KBM-7 (cell line): ENCODE data around the gene ABI3.
"Not testable (repeated sequence)": the region's sequence is repeated elsewhere in the genome, so short reads cannot be mapped to it uniquely, and the experiment has no call there.

Experiments
- DNase-seq: peaks from one replicate; pipeline ENCODE4 v3.0.0-alpha.2; 2015
- in situ Hi-C: fragments of 300-500 bp; cut with MboI; formaldehyde crosslinking; loops from 2 replicates; pipeline ENCODE4 v1.14.3; 2020; ENCODE audit warnings: low sequenced_read_pairs, low pct_unique_long_range_greater_than_20kb, mixed read lengths

The ABI3 gene

DNA sequence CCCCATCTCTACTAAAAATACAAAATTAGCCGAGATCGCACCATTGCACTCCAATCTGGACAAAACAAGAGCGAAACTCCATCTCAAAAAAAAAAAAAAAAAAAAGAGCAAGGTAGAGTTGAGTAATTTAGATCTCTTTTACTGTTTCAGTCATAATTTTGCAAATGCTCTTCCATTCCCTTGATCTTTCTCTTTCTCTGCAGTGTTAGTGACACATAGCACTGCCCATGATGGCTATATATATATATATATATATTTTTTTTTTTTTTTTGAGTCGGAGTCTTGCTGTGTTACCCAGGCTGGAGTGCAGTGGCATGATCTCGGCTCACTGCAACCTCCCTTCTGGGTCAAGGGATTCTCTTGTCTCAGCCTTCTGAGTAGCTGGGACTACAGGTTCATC lies 32.3 kb downstream of the ABI3 start:
- in situ Hi-C loops = no loop called here
- no peak for DNase-seq

DNA sequence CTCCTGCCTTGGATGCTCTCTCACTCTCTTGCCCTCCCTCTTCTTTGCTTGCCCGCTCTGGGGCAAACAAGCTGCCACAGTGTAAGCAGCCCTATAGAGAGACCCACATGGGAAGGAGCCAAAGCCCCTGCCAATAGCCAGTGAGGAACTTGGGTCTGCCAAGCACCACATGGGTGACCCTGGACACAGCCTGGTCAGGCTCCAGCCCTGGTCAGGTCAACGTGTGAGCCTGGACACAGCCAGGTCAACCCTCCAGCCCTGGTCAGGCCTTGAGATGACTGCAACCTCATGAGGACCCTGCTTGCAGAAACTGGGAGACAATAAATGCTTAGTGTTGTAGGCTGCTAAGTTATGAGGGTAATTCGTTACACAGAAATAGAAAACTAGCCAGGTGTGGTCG lies 34.3 kb downstream of the ABI3 start:
- DNase-seq = no peak
- in situ Hi-C loops = no loop called here

DNA sequence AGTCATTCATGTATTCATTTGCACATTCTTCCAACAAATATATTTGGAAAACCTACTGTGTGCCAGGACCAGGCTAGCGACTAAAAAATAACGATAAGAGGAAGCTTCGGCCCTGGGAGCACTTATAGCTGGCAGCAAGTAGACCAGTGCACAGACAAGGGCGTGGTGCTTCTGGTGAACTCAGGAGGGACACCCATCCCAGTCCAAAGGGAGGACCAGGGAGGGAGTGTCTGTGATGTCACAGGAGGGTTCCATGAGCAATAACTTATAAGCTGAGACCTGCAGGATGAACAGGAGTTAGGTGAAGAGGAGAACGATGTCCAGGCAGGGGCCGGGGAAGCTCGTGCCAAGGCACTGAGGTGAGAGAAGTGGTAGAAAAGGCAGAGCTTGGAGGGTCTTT lies 37.4 kb downstream of the ABI3 start:
- no peak for DNase-seq
- in situ Hi-C loops = no loop called here

DNA sequence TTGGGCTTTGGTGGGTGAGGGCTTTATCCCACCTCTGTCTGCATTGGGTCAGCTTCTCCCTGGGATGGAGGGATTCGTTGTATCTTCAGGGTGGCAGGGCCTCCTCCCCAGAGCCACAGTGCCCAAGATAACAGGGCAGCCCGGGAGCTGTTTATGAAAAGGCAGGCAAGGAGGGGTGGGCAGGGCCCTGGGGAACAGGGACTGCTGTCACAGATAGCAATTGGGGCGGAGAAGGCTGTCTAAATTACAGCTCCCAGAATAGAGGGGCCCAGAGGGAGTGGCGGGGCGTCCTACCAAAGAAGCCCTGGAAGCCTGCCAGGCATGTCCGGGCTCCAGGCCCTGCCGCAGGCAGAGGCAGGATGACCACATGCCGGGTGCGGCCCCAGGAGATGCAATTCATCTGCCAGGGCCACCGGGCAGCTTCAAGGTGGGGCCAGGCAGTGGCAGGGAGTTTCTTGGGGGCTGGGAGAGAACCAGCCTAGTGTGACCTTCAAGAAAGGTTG lies 38.8 kb downstream of the ABI3 start:
- no peak for DNase-seq

DNA sequence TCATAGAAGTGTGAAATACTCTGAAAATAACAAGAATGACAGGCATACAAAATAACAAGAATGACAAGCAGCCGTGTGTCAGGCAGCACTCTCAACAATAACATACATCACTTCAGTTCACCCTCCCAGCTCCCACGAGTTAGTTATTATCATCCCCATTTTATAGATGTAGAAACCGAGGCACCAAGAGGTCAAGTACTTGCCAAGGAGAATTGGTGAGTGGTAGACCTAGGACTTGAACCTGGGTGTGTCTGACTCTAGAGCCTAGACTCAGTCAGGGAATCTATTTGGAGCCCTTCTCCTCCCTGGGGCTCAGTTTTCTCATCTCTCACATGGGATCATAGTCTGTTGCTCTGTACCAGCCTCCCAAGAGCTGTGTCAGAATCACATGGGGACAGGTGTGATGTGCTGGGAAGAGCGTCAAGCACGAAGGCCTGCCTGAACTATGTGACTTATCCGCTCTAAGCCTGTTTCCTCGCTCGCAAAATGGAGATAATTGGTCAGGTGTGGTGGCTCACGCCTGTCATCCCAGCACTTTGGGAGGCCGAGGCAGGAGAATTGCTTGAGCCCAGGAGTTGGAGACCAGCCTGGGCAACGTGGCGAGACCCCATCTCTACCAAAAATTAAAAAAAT lies 39.5 kb downstream of the ABI3 start:
- in situ Hi-C loops = no loop called here
- no peak for DNase-seq

More for the DNA sequence above, 38.8 kb downstream of the ABI3 start:
- in situ Hi-C loops = no loop called here

DNA sequence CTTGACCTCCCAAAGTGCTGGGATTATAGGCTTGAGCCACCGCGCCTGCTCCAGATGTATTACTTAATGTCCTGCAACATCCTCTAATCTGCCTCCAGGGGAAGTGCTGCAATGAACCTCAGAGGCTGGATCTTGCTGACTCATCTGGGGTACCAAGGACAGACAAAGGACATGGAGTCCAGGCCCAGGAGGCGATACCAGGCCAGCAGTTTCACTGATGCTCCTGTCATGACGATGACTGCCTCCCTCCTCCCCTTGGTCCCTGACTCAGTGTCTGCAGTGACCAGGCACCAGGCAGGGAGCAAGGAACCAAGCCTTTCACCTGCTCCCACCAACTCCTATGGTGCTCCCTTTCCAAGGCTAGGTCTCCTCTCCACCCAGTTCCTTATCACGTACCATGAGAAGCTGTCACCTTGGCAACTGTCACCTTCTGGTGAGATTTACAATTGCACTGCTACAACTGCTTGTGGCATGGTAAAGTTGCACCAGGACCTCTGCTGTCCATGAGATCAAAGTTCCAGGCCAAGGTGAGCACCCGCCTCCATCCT lies 41.7 kb downstream of the ABI3 start:
- in situ Hi-C loops = no loop called here
- no peak for DNase-seq

DNA sequence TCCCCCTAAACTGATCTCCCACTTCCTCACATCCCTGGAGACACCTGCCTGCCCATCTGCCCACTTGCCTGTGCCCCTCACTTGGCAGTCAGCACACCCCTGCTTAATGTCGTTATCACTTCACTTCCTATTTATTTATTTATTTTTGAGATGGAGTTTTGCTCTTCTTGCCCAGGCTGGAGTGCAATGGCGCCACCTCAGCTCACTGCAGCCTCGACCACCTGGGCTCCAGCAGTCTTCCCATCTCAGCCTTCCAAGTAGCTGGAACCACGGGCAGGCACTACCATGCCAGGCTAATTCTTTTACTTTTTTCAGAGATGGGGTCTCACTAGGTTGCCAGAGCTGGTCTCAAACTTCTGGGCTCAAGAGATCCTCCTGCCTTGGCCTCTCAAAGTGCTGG lies 43.6 kb downstream of the ABI3 start:
- in situ Hi-C loops = no loop called here
- no peak for DNase-seq

DNA sequence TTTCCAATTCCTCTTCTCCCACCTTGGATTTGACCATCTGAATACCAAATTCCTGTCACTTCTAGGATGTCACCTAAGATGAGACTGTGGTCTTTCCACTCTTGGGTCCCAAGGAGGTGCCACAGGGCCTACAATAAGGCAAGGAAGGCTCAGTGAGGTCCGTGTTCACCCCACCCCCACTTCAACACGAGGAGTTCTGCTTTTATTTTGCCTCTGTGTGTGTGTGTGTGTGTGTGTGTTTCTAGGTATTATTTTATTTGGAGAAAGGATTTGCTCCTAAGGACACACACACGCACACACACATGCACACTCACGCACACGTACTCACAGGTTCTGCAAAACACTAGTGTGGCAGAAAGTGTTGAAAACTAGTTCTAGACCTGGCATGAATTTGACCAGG lies 44.6 kb downstream of the ABI3 start:
- in situ Hi-C loops = no loop called here
- DNase-seq = no peak

DNA sequence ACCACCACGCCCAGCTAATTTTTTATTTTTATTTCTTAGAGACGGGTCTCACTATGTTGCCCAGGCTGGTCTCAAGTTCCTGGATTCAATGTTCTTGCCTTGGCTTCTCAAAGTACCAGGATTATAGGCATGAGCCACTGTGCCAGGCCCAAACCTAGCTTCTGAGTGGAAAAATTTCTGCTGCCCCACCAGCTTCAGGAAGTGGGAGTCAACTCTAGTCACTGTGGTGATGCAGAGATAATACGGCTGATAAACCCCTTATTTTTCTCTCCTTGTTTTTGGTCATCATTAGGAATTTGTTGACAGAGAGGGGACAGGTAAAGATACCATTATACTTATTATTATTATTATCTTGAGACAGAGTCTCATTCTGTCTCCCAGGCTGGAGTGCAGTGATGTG lies 47.9 kb downstream of the ABI3 start:
- in situ Hi-C loops = no loop called here
- peak; percentile 16 for DNase-seq

DNA sequence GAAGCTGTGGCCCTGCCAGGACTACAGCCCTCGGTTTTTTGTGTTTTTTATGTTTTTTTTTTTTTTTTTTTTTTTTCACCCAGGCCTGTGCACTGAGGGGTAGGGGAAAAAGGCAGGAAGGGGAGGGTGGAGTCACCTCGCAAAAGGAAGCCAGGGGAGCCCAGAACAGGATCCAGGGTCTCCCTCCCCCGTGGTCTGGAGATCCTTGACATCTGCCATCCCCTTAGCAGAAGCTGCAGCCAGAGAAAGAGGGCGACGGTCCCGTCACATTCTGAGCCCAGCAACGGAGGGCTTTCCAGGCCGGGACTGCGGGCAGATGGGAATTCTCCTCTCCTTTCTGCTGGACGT lies 49.1 kb downstream of the ABI3 start:
- DNase-seq = peak; percentile 48
- in situ Hi-C loops = no loop called here

DNA sequence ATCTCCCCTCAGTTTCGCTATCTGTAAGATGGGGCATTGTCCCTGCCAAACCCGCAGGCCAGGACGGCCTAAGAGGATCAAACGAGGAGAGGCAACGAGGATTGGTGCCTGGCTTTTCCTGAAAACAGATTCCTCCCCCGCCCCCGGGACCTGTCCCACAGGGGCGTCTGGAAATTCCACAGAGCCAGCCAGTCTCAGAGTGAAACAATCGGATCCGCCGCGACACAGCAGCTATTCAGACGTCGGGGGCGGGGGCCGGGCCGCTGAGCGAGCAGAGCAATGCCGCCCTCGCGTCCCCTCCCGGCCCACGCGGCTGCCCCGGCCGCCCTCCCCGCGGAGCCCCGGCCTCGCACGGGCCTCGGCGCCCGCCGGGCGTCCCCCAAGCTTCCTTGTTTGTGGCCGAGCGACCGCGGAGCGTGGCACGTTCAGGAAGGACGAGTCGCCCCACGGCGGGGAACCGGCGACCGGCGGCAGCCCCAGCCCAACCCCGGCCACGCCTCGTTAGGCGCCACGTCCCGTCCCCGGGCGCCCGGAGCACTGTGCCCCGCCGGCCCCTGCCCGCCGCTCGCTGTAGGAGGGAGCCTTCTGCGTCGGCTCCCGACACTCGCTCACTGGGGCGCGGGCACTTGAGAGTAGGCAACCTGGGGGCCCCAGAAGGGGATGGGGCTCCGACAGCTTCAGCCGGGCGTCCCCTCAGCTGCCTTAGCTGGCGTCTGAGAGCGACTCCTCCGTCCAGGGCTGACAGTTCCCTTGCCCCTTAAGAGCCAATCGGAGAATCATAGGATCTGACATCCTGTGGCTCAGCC lies 49.7 kb downstream of the ABI3 start:
- DNase-seq = peak; percentile 73
- in situ Hi-C loops = no loop called here

DNA sequence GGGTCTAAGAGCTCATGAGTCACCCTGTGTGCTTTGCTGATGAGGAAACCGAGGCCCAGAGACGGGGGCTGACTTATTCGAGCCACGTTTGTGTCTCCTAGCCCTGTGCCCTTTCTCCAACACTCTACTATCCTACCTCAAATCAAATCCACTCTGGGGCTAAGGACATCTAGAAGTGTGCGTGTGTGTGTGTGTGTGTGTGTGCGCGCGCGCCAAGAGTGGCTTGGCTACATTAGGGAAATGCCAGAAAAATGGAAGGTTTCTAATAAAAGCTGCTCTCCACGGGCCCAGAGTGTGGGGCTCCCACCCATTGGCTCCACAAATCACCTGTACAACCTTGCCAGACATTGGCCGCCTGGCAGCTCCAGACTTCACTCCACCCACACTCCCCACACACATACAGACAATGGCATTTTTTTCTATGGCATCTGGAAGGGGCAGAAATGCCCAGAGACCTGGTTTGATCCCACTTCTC lies 50.3 kb downstream of the ABI3 start:
- in situ Hi-C loops = no loop called here
- DNase-seq = no peak

DNA sequence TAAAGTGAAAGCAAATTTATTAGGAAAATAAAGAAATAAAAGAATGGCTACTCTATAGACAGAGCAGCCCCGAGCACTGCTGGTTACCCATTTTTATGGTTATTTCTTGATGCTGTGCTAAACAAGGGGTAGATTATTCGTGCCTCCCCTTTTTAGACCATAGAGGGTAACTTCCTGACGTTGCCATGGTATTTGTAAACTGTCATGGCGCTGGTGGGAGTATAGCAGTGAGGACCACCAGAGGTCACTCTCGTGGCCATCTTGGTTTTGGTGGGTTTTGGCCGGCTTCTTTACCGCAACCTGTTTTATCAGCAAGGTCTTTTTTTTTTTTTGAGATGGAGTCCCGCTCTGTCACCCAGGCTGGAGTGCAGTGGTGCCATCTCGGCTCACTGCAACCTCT lies 51.0 kb downstream of the ABI3 start:
- in situ Hi-C loops, DNase-seq: not testable (repeated sequence)

DNA sequence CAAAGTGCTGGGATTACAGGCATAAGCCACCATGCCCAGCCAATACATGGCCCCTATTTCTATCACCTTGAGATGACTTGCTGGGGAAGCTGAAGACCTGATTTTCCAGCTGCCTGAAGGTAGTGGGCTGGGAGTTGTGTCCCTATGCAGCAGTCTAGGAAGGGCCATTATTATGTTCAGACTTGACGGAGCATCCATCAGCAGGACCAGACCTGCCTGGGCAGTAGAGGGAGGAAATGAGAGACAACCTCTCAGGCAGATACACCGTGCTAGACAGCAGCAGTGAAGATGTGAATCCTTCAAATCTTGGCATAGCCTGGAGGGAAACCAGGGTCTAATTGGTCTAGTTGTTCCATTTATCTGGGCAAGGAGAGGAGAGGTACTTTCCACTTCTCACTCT lies 55.7 kb downstream of the ABI3 start:
- in situ Hi-C loops = no loop called here

DNA sequence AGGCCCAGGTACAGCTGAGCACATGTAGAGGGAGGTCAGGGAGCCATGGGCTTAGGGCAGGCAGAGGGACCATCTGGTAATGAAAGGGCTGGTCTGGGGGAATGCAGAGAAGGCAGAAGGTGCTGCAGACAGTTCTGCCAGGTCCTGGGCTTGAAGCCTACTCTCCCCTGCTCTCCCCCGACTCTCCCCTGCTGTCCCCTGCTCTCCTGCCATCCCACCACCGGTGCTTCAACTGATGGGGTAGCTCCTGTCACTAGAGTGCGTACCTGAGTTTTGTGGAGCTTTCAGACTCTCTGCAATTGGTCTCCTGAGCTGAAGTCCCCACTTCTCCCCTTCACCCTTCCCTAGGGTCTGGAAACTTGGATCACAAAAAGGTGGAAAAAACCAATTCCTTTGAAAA lies 57.4 kb downstream of the ABI3 start:
- in situ Hi-C loops = no loop called here
- DNase-seq = no peak

More for the DNA sequence above, 55.7 kb downstream of the ABI3 start:
- no peak for DNase-seq

DNA sequence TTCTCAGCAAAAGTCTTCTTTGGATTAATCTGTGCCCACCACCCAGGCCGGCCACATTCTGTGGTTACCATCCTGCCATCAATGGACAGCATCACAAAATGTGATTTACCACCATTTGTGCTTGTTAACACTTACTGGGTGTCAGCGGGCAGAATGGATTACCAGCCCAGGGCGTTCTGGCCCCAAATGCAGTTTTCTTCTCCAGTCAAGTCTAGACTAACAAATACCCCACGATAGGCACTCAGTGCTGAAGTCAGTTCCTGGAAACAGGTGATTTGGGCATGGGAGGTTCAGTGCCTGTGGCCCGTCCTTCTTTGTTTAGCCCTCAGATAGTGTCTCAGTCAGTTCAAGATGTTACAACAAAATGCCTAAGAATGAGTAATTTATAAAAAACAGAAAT lies 58.8 kb downstream of the ABI3 start:
- in situ Hi-C loops = no loop called here

More for the DNA sequence above, 58.8 kb downstream of the ABI3 start:
- DNase-seq = no peak
